HG03095 (cell line): ENCODE results near the gene ITK.

Experiments
- ATAC-seq: cut with Tn5 transposase; IDR thresholded peaks from one replicate; pipeline ENCODE4 v1.9.1; 2021; ENCODE audit warnings: moderate library complexity; ENCODE audit not compliant: unreplicated experiment

Gene ITK

DNA sequence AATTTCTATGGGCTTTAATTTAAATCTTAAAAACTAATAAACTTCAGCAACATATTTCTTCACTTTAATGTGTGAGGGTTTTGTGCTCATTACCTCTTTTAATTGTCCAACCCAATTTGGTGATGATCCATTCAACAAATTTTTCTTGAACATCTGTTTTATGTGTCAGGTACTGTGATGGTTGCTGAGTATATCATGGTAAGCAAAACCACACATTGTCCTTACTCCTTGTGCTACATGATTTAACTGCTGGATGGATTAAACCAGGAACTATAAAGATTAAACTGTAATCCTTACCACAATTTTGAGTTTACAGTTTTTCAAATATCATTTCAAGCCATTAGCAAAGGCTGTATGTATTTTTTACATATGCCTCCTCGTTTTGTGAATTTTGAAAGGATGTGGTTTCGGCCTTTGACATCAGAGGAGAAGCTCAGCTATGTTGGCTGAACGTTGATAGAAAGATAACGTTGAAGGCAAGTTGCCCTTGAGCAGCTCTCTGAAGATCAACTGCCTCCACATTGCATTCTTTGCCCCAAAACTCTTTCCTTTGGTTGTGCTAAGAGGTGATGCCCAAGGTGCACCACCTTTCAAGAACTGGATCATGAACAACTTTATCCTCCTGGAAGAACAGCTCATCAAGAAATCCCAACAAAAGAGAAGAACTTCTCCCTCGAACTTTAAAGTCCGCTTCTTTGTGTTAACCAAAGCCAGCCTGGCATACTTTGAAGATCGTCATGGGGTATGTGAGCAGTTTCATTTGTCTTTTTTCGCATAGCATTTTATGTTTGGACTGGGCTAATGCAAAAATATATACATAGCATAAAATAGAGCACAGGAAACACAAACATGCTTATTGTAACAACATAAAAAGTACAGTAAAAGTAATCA is at the start of gene ITK:
TSS of gene ITK (plus strand) at position 467 of the 891 bp plus-strand sequence. CDS start at position 605, 138 bp downstream.
- no peak for ATAC-seq

DNA sequence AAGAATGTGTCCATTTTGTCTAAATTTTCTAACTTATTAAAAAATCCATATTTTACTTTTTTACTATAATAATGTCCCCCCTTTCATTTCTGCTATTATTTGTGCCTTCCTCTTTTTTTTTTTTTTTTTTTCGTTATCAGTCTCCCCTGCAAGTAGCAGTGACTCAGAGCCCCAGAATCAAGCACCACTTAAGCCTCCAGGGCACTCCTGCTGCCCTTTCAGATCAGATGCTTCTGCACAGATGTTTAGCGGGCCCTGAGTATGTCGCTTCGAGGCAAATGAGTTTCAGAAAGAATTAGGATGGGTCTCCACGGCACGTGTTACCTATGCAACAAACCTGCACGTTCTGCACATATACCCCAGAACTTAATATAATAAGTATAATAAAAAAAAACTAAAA is 49.7 kb upstream of the ITK start:
- ATAC-seq: peak; percentile 48

DNA sequence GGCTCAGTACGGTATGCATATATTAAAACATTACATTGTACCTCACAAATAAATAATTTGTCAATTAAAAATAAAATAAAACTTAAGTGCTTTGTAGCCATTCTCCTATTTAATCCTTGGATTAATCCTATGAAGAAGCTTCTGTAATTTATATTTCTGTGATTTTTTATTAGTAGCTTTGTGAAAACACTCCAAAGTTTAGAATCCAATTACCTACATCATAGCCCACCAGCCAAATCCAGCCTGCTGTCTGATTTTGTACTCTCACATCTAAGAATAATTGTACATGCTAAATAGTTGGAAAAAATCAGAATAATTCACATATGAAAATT is 48.4 kb upstream of the ITK start:
- ATAC-seq: no peak

DNA sequence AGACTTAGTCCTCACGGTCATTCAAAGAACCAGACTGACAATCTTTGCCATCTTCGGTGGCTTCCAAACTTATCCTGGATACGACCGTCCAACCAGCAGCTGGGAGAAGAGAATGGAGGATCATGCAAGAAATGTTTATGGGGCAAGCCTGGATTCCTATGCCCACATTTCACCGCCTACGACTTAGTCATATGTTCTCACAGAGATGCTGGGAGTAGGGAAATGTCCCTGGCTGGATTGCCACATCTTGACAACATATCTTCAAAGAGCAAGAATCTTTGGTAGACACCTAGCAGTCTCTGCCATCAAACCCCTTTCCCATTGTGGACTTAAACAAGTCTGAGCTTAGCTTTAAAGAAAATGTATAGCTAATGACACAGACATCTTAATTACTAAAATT is 42.9 kb upstream of the ITK start:
- no peak for ATAC-seq

DNA sequence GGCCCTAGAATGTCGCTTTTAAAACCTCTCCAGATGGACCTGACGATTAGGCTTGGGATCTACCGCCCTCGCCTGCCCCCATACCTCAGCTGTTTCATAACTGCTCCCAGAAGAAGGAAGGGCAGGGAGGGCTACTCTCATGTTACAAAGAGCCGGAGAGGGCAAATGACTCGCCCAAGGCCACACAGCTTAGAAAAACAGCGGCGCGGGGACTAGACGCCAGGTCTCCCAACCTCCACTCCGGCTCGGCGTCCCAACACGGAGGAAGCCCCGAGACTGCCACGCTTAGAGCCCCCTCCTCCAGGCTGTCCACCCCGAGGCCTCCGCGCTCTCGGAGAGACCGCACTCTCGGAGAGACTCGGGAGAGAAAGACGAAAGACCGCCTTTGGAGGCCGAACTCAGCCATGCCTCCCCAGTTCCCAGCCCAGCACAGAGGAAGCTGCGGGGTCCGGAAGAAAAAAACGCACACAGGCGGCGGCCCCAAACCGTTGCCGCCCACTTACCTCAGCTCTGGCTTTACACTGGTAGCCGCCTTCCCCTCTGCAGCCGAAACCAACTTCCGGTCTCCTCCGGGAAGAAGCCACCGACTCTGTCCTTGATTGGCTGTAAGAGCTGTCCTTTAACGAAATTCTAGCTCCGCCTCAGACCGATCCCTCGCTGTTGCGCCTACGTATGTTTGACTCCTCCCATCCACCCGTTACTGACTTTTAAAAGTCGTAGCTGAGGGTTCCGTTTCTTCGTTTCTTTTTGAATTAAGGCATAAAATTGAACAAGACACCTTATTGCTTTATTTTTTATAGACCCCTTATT is 38.1 kb upstream of the ITK start, which contains the start of gene MED7:
TSS of gene MED7 (minus strand) at position 549 of the 810 bp plus-strand sequence. CDS start 3,434 bp downstream, outside the sequence.
- ATAC-seq: peak; percentile 99

DNA sequence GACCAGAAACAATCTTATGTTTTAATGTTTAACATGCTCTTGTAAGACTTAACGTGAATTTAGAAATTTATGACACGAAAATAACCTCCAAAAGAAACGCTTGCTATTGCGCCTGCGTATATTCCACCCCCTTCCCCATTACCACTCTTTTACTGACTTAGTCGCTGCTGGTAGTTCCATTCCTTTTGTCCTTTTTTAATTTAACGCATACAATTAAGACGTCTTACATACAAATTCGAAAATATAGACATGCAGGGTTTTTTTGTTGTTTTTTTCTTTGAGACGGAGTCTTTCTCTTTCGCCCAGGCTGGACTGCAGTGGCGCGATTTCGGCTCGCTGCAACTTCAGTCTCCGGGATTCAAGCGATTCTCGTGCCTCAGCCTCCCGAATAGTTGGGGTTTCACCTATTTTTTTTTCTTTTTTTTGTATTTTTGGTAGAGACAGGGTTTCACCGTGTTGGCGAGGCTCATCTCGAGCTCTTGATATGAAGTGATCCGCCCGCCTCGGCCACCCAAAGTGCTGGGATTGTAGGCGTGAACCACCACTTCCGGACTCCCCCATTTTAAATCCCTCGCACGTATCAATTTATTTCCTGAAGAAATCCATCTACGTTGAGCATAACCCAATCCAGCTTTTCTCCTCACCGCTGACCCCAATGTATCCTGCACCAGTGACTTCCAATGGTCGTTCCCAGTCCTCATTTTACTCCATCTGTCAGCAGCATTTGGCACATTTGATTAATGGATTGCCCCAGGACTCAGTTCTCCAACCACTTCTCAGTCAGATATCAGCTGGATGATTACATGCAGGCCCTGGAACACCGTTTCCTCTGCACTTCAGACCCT is 37.3 kb upstream of the ITK start:
- peak; percentile 42 for ATAC-seq

DNA sequence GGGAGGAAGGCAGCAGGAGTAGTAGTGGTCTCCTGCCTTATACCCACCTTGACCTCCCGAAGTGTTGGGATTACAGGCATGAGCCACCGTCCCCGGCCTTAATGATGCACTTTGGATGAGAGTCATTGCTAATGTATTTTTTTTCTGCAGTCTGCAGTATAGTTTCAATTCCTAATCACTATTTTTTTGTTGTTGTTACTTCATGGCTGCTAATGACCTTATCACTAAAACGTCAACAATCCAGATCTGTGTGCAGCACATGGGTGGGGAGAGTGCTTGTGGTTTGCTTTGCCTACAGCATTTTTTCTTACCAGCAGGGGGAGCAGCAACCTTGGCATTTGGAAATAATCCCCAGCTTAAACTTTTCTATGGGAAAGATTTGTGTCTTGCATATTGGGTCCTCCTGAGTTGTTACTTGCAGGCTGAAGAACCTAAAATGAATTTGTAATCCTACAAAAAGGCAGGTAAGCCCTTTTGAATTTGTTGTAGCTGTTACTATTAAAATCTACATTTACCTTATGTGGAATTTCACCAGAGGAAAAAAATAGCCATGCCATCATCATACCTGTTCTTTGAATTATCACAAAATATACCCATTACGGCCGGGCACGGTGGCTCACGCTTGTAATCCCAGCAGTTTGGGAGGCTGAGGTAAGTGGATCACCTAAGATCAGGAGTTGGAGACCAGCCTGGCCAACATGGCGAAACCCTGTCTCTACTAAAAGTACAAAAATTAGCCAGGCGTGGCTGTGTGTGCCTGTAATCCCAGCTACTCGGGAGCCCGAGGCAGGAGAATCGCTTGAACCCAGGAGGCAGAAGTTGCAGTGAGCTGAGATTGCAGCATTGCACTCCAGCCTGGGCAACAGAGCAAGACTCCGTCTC is 31.7 kb upstream of the ITK start:
- no peak for ATAC-seq

DNA sequence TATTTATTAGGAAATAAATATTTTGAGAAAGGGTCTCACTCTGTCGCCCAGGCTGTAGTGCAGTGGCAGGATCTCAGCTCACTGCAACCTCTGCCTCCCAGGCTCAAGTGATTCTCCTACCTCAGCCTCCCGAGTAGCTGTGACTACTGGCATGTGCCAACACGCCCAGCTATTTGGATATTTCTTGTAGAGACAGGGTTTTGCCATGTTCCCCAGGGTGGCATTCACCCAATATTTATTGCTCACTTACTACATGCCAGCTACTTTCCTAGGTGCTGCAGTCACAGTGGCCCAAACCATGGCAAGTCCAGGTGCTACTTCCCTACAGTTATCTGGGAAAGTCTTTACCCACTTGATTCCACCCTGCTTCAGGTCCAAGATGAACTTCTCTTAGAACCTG is 29.6 kb upstream of the ITK start:
- no peak for ATAC-seq

DNA sequence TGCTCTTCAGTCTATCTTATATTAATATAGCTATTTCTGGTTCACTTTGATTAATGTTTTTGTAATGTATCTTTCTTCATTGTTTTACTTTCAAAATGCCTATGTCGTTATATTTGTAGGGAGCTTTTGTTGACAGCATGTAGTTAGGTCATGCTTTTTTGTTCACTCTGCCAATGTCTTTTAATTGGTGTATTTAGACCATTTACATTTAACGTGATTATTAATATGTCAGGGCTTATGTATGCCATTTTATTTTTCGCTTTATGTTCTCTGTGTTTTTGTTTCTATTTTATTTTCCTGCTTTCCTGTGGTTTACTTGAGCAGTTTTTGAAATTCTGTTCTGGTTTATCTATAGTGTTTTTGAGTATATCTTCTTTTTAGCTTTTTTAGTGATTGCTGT is 25.3 kb upstream of the ITK start:
- ATAC-seq: no peak

DNA sequence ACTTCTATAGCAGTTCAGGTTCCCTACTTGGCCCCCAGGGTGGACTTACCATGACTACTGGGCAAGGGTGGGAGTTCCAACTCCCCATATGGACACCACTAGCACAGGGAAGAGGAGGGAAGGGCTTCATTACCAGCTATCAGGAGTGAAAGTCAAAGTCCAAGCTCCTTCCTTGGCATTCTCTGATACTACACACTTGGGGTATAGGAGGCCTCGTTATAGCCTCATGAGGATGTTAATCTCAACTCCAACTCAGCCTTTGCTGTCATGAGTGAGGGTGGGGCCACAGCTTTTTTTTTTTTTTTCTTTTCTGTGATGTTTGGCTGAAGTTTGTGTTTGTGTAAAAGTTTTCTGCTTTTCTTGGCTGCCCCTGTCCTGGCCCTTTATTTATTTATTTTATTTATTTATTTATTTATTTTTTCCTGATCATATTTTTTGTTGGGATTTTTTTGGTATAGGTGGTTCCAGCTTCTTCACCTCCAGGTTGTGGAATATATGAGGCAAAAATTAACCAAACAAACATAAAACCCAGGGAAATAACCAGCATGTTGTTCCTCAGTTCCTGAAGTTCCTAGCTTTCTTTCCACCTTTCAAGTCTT is 23.2 kb upstream of the ITK start:
- no peak for ATAC-seq

DNA sequence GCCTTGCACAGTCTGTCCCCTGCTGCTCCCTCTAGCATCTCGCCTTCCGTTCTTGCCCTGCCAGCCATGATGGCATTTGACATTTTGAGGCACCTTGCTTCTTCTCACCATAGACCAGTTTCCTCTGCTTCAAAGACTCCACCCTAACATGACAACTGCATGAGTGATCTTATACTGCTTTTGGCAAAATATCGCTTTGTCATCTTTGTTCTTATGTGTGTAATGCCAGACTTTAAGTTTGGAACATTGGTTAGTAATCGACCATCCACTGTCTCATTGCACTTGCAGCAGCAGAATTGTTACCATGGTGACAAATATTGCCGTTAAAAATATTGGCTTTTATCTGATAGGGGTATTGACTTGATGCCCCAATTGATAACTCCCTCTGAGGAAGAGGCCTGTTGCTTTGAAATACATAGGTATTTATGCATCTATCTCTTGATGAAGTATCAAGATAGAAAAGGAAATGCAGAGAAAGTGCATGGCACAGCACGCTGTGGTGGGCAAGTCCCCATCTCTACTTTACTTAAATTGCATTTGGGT is 21.4 kb upstream of the ITK start:
- no peak for ATAC-seq

DNA sequence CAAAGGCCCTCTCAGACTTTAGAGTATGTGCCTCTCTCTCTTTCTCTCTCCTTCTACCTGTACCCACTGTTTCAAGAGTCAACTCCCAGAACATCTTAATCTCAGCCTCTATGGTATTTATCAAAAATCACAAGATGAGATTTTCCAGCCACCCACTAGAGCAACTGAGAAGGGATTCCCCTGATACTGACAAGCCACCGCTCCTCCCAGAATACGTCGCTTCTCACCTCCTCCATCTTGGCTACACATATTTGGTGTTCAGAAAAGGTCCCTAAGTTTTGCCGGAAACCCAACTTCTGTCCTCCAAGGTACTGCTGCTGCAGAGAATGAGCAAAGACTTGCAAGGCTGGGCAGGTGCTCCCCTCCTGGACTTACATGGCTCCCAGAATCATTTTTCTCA is 20.6 kb upstream of the ITK start:
- no peak for ATAC-seq

DNA sequence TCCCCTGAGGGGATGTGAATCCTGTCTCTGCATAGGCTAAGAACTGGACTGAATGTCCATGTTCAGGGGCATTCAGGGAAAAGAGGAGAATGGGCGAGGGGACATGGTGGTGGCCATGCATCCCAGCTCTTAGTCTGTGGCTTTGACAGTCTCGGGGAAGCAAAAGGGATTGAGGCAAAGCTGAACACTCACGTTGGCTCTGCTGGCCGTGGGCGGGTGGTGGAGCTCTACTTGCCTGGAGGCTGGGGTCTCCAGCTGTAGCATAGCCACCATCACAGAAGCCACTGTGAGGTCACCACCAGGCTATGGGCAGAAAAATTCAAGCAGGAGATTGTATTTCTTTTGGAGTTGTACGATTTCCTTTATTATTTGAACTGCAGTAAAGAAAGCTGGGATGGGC is 18.6 kb upstream of the ITK start:
- no peak for ATAC-seq

DNA sequence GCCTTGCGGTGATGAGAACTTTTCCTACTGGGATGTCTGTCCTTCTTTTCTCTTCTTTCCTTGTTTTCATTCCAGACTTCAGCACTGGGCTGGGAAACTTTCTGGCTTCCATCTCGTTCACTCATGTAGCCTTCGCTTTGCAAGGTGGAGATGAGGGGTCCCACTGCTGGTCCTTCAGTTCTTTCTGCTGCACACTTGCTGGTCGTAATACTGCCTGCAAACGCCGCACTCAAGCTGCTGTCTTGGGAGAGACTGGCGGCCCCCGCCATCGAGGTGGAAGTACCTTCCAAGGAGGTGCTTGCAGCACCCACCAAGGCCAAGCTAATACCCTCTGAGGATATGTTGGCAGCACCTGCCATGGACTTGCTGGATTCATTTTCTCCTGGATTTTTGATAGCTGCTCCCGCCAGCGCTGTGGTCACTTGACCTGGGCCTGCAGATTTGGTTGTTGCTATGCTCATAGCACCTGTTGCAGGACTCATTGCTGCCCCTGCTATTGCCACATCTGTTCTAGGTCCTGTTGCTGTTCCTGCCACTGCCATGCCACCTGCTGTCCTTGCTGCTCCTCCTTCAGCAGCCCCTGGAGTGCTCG is 17.6 kb upstream of the ITK start:
- no peak for ATAC-seq

DNA sequence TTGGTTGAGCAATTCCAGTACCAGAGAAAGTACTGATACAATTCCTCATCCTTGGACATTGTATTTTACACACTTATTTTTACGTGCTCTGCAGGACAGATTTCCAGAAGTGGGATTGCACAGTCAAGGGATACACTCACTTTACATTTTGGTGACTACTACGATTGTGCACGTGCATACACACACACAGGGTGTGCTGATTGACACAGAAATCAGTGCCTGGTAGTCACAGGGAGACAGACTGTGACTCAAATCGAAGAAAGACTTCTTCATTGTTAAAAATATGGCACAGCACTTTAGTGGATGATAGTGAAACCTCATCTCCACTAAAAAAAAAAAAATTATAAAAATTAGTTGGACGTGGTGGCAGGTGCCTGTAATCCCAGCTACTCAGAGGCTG is 16.1 kb upstream of the ITK start:
- no peak for ATAC-seq

DNA sequence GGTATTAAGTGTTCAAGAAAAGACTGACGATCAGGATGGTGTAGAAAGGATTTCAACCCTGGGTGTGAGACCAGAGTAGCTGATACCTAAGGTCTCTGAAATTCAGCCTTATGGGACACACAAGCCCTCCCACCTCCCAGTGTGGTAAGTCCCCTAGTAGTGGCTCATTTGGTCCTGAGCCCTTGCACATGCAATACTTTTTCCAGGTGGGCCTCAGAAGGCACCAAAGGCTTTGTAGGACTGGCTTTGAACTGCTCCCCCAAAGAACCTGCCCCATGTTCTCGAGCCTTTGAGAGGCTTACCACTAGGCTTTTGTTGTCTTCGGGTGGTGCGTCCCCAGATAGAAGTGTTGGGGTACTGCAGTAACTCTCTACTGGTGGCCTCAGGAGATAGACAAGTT is 15.4 kb upstream of the ITK start:
- ATAC-seq: no peak

DNA sequence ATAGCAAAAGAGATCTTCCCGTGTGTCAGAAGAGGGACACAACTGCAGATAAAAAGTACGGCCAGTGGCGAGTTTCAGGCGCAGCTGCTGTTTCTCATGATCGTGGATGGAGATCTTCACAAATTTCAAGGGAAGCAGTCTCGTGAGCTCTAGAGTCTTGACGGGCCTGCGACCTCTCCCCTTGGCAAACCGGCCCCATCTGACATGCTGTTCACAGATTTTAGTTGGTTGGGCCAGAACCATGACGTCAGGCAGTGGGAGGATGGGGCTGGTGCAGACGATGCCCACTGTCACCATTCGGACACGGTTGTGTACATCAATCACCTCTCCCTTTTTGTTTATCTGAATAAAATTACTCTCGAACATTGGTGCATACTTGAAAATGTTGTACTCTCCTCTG is 15.0 kb upstream of the ITK start:
- ATAC-seq: no peak

DNA sequence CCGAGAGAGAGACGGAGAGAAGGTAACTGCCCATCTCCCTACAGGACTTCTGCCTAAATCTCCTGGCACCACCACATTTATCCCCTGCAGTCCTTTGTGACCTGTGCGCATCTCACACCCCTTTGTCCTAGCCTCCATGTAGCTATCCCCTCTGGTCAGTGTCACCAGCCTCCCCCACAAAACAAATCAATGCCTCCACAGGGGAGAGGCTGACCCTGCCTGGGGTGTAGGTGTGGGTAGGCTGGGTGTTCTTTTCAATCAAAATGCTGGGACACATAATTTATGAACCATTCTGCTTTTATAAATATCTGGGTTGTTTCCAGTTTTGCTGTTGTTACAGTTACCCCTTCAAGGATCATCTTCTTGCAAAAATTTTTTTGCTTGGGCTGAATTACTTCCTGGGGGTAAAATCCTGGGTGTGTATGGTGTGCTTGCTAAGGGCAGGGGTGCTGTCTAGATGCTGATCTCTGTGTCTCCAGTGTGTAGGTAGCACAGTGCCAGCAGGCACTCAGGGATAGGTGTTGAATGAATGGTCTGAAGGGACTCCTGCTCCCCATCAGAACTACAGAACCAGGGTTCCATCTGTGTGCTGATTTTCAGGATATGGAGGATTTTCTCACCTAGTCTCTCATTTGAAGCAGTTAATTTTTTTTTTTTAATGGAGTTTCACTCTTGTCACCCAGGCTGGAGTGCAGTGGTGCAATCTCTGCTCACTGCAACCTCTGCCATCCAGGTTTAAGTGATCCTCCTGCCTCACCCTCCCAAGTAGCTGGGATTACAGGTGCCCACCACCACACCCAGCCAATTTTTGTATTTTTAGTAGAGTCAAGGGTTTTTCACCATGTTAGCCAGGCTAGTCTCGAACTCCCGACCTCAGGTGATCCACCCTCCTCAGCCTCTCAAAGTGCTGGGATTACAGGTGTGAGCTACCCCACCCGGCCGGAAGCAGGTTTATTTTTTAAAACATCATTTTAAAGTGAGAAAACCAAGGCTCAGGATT is 14.1 kb upstream of the ITK start, which contains the start of gene GARIN3:
TSS of gene GARIN3 (minus strand) at position 51 of the 1,000 bp plus-strand sequence. CDS start 96 bp downstream, outside the sequence.
- no peak for ATAC-seq
